SKM-1 treated with dmso at 0.1 percent for 144 hours (cell line): Measurements from ENCODE around the gene TRAF7.

Experiments used
- DNase-seq: peaks from one replicate; lab custom pipeline; 2025; ENCODE audit not compliant: unreplicated experiment; lab: John Stamatoyannopoulos, UW

The TRAF7 gene

GRCh38 chr16:2147378-2147777 is 8.2 kb upstream of the TRAF7 start:
- no peak for DNase-seq

- DNase-seq: peak; percentile 25
Observed at GRCh38 chr16:2147981-2148671, 7.5 kb upstream of the TRAF7 start, which contains the start of gene RAB26. Gene RAB26, plus strand, starts transcription at chr16:2148625. Its CDS starts 159 bp downstream, at chr16:2148784.

DNA sequence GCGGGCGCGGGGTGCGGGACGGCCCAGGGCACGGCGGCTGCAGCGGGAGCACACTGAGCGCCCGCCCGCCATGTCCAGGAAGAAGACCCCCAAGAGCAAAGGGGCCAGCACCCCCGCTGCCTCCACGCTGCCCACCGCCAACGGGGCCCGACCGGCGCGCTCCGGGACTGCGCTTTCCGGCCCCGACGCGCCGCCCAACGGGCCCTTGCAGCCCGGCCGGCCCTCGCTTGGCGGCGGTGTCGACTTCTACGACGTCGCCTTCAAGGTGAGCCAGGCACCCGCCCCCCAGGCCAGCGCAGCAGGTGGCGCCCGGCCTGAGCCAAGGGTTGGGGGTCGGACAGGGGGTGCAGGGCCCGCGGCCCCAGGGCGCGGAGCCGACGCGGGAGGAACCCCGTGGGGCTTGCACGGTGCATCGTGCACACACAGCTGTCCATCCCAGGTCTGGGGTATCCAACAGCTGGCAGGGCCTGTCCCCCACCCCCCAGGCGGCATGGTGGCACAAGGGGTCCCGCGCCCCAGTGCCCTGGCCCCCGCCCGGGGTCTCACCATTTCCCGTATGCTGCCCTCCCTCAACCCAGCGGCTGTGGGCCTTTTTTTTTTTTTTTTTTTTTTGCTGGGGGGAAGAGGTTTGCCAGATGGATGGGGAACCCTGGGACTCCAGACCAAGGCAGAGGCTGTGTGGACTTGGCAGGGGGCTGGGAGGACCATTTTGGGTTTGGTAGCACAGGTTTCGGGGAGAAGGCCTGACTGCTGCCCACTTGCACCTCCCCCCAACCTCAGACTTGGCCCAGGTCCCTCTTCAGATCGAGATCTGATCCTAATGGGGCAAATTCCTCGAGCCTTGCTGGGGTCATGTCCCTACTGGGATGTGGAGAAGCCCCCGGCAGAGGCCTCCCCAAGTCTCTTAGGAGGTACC is 6.6 kb upstream of the TRAF7 start:
- no peak for DNase-seq

DNA sequence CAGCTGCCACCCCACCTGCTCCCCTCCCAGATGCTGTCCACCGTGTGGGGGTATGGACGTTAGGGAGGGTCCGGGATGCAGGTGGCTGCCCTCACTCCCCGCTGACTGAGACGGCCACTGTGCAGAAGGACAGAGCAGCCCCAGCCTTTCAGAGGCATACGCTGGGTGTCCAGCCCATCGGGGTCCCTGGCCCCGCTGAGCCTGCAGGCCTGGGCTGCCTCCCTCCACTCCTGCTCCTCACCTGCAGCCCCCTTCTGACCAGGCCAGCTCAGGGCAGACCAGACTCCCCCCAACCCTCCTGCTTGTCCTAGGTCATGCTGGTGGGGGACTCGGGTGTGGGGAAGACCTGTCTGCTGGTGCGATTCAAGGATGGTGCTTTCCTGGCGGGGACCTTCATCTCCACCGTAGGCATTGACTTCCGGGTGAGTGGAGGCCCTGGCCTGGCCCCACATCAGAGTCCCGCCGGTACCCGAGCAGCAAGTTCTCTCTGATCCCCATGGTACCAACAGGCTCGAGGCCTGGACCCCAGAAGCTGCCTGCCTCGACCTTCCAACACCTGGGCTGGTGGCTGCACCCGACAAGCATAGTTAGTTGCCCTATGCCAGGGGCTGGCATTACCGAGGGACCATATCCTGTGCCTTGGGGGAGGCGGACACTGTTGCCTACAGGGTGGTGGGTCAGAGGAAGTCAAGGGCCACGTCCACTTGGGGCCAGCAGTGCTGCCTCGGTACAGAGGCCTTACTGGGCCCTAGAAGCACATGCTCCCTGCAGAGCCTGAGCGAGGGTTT is 5.8 kb upstream of the TRAF7 start:
- no peak for DNase-seq

DNA sequence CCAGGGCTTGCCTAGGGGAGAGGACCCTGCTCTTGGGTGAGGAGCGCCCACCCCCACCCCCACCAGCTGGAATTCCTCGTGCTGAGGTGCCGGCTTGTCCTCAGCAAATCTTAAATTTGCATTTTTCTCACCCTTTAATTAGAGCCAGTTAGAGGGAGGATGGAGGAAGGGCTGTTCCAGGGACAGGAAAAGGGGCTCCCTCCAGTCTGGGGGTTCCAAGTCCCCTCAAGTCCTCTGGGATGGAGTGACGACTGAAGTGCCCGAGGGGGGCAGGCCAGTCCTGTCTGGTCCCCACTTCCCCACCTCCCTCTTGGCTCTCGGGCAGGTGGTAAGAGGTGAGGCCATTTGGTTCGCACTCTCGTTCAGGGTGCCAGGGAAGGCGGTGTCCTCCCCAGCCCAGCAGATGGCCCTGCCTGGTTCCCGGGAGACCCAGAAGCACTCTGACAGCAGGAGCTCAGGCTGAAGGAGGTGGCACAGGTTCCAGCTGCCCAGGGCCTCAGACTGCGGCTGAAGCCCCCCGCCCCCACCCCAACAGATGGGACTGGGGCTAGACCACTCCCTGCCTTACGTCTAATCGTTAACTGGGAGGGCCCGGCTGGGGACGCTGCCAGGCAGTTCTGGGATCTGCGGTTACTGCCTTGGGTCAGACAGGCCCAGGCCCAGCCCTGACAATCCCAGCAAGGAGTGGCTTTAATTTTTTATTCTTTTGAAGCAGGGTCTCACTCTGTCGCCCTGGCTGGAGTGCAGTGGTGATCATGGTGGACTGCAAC is 5.0 kb upstream of the TRAF7 start:
- no peak for DNase-seq

- DNase-seq: no peak
Observed at GRCh38 chr16:2151188-2152091, 4.1 kb upstream of the TRAF7 start.

GRCh38 chr16:2152695-2153506 is 2.7 kb upstream of the TRAF7 start:
- no peak for DNase-seq

- DNase-seq: no peak
Observed at GRCh38 chr16:2154533-2155090, 970 bp upstream of the TRAF7 start.

DNA sequence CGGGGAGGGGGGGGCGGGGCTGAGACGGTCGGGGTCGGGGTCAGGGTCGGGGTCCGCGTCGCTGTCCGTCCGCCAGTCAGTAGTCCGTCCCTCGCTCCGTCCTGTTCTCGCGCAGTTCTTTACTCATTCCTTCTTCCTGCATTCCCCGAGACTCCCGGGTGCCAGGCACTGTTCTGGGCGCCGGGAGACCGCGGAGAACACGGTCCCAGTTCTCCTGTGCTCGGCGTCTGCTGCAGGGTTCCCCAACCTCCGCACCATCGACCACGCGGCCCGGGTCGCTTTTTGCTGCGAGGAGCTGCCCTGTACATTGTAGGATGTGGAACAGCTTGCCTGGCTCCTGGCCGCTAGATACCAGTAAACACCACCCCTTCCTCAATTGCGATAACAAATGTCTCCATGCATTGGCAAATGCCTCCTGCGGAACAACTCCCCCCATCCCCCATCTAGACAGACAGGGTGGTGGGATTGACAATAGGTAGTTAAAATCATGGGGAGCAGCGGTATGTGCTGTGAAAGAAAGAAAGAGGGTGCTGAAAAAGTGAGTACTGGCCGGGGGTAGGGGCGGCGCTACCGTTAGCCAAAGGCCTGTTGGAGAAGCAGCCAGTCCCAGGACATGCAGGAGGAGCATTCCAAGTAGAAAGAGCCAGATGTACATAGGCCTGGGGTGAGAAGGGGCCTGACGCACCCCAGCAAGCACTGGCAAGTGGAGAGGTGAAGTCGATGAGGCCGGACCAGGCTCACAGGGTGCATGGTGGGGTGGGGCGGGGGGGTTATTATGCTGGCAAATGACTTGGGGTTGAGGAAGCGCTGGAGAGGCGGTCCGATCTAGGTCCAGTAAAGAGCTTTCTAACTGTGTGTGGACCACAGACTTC is 631 bp downstream of the TRAF7 start:
- DNase-seq: no peak

- no peak for DNase-seq
Observed at GRCh38 chr16:2156849-2157224, 1.3 kb downstream of the TRAF7 start.

- DNase-seq: no peak
Observed at GRCh38 chr16:2157480-2158261, 2.1 kb downstream of the TRAF7 start.

DNA sequence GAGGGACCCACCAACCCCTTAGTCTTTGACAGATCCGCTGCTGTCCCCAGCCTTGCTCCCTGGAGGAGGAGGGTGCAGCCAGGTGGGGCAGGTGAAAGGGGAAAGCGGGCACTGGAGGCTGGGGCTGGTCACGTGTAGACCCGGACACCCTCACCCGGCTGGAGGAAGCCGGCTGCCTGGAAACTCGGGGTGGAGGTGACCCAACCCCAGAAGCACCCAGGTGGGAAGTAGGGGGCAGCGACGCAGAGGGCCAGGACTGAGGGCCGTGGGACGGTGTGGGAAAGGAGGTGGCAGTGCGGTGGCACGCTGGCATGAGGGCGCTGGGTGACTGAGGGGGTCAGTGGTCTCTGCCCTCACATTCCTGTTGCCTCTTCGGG is 2.7 kb downstream of the TRAF7 start:
- DNase-seq: no peak

DNA sequence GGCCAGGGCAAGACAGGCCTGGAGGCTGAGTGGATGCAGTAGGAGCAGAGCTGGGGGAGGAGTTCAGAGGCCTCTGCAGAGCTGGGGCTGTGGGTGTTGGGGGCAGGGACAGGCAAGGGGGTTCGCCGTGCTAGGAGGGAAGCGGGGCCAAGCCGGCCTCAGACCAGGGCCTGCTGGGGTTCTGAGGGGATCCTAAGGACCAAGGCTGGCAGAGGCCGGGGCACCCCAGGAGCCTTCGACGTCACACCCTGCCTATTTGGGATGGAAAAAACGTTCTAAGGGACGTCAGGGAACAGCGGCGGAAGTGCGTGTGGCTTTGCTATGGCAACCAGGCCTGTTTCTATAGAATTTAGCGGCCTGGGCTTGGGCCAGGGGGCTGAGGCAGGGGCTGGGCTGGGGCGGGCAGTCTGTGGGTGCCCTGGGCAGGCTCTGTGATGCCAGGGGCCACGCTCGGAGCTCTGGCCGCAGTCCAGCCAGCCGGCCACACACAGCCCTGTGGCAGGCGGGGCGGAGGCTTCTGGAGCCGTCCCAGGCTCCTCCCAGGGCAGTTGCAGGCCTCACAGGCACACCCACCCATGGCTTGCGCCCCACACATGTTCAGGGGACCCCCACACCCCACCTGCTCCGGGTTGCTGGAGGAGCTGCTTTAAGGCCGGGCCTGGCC is 3.7 kb downstream of the TRAF7 start:
- DNase-seq: no peak

- DNase-seq: no peak
Observed at GRCh38 chr16:2160915-2161551, 5.5 kb downstream of the TRAF7 start.

DNA sequence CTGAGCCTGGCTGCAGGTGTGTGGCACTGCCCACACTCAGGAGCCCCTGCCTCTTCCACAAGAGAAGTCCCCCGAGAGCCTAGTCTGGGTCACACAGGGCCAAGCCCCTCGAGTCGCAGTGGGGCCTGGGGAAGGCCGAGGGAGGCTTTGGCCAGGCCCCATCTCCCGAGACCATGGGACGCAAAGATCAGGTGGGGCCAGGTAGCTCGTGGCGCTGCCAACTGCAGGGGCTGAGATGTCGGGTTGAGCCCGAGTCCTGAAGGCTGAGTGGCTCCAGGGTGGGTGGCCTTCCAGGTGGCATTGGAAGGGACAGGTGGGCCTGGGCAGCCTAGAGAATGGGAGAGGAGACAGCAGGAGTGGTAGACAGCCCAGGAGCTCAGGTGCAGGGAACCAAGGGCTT is 6.3 kb downstream of the TRAF7 start:
- DNase-seq: no peak

DNA sequence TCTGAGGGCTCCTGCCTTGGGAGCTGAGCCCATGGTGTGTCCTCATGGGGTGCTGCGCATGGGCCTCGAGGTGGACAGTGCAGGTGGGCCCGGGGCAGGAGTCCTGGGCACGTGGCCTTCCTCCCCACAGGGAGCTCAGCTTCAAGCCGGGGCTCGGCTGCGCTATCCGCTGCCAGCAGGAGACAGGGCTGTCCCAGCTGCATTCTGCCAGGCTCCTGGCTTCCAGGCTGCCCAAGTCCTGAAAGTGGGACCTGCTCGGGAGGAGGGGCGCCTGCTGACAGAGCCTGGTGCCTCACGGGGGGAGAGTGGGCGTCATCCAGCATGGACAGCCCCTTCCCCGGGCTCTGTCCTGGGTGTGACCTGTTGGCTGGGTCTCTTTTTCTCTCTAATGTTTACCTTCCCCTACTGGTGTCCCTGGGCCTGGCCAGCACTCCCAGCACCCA is 7.1 kb downstream of the TRAF7 start:
- no peak for DNase-seq
